ENCODE results near the gene ITPK1. TPM values are rescaled to one million over a fixed set of nuclear protein-coding genes. Genes with fewer than 3 reads are reported as not detected.

ITPK1 gene
- total RNA-seq, 1 experiment from 2014 or later, result 66.2 TPM

DNA sequence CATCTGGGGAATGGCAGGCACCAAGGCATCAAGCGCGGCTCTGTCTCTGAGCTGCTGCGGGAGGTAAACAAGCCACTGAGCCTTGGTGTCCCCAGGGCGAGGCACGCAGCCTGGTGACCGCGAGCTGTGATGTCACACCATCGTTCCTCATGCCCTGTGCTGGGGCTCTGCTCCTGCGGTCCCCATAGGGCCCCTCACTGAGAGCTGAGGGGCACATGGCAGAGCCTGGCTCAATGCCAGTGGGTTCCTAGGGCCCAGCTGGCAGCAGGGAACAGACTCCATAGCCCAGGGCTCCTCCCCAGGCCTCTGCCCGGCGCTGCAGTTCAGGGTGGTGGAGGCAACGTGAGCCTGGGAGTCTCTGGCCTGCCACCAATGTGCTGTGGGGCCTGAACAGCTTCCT lies 170.2 kb downstream of the ITPK1 start:
- Histone ChIP-seq H3K79me2 (ENCODE audit: low read length) (no peaks in the 10 kb centered on the region), H3K4me1 (ENCODE audit: insufficient read depth, low read length) (peaks cover 10% of the 10 kb centered on the region), H3K4me2 (ENCODE audit: low read length) (no peak overlapping the region), H3K36me3 (ENCODE audit: low read depth, low read length) (no peaks in the 10 kb centered on the region), H4K20me1 (ENCODE audit: low read length) (no peaks in the 10 kb centered on the region), H3K9me2 (replicated peaks; ENCODE audit: low read length) (no peaks in the 10 kb centered on the region), H3K4me3 (ENCODE audit: low read length) (no peak overlapping the region), H3K27me3 (ENCODE audit: low read length) (no peaks in the 10 kb centered on the region), H3K9ac (ENCODE audit: low read length) (no peak overlapping the region), H2AFZ (ENCODE audit: low read length) (no peak overlapping the region), H3F3A (ENCODE audit: low read length, unreplicated experiment) (no peaks in the 10 kb centered on the region), H3K27ac (ENCODE audit: low read length) (no peak overlapping the region), H3K9me3 (ENCODE audit: low read length) (no peaks in the 10 kb centered on the region)
- ATAC-seq, result no peak
- no peak for DNase-seq
- intact Hi-C loops (cut with micrococcal nuclease), result no loop called here
- BruUV-seq (replicated peaks), result no TSS peak
- CTCF ChIA-PET, result no interaction called here
- TF ChIP-seq, protein P1, sequence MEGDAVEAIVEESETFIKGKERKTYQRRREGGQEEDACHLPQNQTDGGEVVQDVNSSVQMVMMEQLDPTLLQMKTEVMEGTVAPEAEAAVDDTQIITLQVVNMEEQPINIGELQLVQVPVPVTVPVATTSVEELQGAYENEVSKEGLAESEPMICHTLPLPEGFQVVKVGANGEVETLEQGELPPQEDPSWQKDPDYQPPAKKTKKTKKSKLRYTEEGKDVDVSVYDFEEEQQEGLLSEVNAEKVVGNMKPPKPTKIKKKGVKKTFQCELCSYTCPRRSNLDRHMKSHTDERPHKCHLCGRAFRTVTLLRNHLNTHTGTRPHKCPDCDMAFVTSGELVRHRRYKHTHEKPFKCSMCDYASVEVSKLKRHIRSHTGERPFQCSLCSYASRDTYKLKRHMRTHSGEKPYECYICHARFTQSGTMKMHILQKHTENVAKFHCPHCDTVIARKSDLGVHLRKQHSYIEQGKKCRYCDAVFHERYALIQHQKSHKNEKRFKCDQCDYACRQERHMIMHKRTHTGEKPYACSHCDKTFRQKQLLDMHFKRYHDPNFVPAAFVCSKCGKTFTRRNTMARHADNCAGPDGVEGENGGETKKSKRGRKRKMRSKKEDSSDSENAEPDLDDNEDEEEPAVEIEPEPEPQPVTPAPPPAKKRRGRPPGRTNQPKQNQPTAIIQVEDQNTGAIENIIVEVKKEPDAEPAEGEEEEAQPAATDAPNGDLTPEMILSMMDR (conservative IDR thresholded peaks at IDR 0.05; ENCODE audit: low read depth, low read length), result no peak
- TF ChIP-seq EZH2 (IDR thresholded peaks at IDR 0.05; ENCODE audit: low read length, unreplicated experiment), result no peak
- TF ChIP-seq EZH2phosphoT487 (IDR thresholded peaks at IDR 0.05; ENCODE audit: borderline replicate concordance, low read length), result no peak
- POLR2A ChIA-PET (ENCODE audit: unreplicated experiment), result no interaction called here

- no TSS peak for BruUV-seq (replicated peaks)
- intact Hi-C loops (cut with micrococcal nuclease), result no loop called here
- H4K20me1 ChIP-seq (ENCODE audit: low read length), result no peaks in the 10 kb centered on the region
- no peak overlapping the region for H3K27ac ChIP-seq (ENCODE audit: low read length)
- no peaks in the 10 kb centered on the region for H3K27me3 ChIP-seq (ENCODE audit: low read length)
- no peaks in the 10 kb centered on the region for H3K79me2 ChIP-seq (ENCODE audit: low read length)
- ATAC-seq (no peak), DNase-seq (no peak)
- no peaks in the 10 kb centered on the region for H3K9me2 ChIP-seq (replicated peaks; ENCODE audit: low read length)
- H3F3A ChIP-seq (ENCODE audit: low read length, unreplicated experiment), result no peaks in the 10 kb centered on the region
- H3K9ac ChIP-seq (ENCODE audit: low read length), result no peak overlapping the region
- H3K4me1 ChIP-seq (ENCODE audit: insufficient read depth, low read length), result peaks cover 10% of the 10 kb centered on the region
- POLR2A ChIA-PET (ENCODE audit: unreplicated experiment), result no interaction called here
- TF ChIP-seq EZH2phosphoT487 (IDR thresholded peaks at IDR 0.05; ENCODE audit: borderline replicate concordance, low read length) (no peak), EZH2 (IDR thresholded peaks at IDR 0.05; ENCODE audit: low read length, unreplicated experiment) (no peak)
- TF ChIP-seq, protein P1 (conservative IDR thresholded peaks at IDR 0.05; ENCODE audit: low read depth, low read length), result no peak
- H3K4me2 ChIP-seq (ENCODE audit: low read length), result no peak overlapping the region
- H2AFZ ChIP-seq (ENCODE audit: low read length), result no peak overlapping the region
- H3K9me3 ChIP-seq (ENCODE audit: low read length), result no peaks in the 10 kb centered on the region
- no peak overlapping the region for H3K4me3 ChIP-seq (ENCODE audit: low read length)
- CTCF ChIA-PET, result no interaction called here
- H3K36me3 ChIP-seq (ENCODE audit: low read depth, low read length), result no peaks in the 10 kb centered on the region
Measured at GRCh38 chr14:92944976-92945375, 170.7 kb downstream of the ITPK1 start.

- Histone ChIP-seq H3K27me3 (ENCODE audit: low read length) (no peaks in the 10 kb centered on the region), H3K79me2 (ENCODE audit: low read length) (no peaks in the 10 kb centered on the region), H3K9me2 (replicated peaks; ENCODE audit: low read length) (no peaks in the 10 kb centered on the region), H3K4me1 (ENCODE audit: insufficient read depth, low read length) (peaks cover 10% of the 10 kb centered on the region), H2AFZ (ENCODE audit: low read length) (no peak overlapping the region), H3K9me3 (ENCODE audit: low read length) (no peaks in the 10 kb centered on the region), H3K4me3 (ENCODE audit: low read length) (no peak overlapping the region), H3F3A (ENCODE audit: low read length, unreplicated experiment) (no peaks in the 10 kb centered on the region), H3K9ac (ENCODE audit: low read length) (no peak overlapping the region), H3K4me2 (ENCODE audit: low read length) (no peak overlapping the region), H3K36me3 (ENCODE audit: low read depth, low read length) (no peaks in the 10 kb centered on the region), H3K27ac (ENCODE audit: low read length) (no peak overlapping the region), H4K20me1 (ENCODE audit: low read length) (no peaks in the 10 kb centered on the region)
- no peak for DNase-seq
- intact Hi-C loops (cut with micrococcal nuclease), result no loop called here
- CTCF ChIA-PET, result interaction anchor here (0.5 kb wide), 1 partner anchor 568 kb away, joined by 3 read pairs; no protein-coding TSS in a partner anchor
- no TSS peak for BruUV-seq (replicated peaks)
- ATAC-seq, result no peak
- POLR2A ChIA-PET (ENCODE audit: unreplicated experiment), result no interaction called here
- TF ChIP-seq EZH2phosphoT487 (IDR thresholded peaks at IDR 0.05; ENCODE audit: borderline replicate concordance, low read length) (no peak), EZH2 (IDR thresholded peaks at IDR 0.05; ENCODE audit: low read length, unreplicated experiment) (no peak)
- TF ChIP-seq, protein P1 (conservative IDR thresholded peaks at IDR 0.05; ENCODE audit: low read depth, low read length), result no peak
Measured at GRCh38 chr14:92943855-92944570, 171.7 kb downstream of the ITPK1 start.

Data from PC-3 (cell line).